ENCODE data around the gene PSMD14. TPM values are rescaled to one million over a fixed set of nuclear protein-coding genes. Genes with fewer than 3 reads are reported as not detected.
"Not testable (repeated sequence)": the region's sequence is repeated elsewhere in the genome, so short reads cannot be mapped to it uniquely, and the experiment has no call there.

Gene PSMD14
- total RNA-seq: 10 to 100 TPM; 25.3 to 33.3 TPM

- H3K27ac ChIP-seq: peak within 1 kb of the TSS; percentile 78 to 85
- peaks cover 0 to 22% of the 10 kb centered on the region in 2 donors for H3K4me1 ChIP-seq
- H3K36me3 ChIP-seq: no peaks in the 10 kb centered on the region
- peak; percentile 97 for DNase-seq (ENCODE audit: low spot score)
- H3K4me3 ChIP-seq: peak within 1 kb of the TSS; percentile 69 to 80
- H3K27me3 ChIP-seq: no peaks in the 10 kb centered on the region
- TF ChIP-seq, protein P1, sequence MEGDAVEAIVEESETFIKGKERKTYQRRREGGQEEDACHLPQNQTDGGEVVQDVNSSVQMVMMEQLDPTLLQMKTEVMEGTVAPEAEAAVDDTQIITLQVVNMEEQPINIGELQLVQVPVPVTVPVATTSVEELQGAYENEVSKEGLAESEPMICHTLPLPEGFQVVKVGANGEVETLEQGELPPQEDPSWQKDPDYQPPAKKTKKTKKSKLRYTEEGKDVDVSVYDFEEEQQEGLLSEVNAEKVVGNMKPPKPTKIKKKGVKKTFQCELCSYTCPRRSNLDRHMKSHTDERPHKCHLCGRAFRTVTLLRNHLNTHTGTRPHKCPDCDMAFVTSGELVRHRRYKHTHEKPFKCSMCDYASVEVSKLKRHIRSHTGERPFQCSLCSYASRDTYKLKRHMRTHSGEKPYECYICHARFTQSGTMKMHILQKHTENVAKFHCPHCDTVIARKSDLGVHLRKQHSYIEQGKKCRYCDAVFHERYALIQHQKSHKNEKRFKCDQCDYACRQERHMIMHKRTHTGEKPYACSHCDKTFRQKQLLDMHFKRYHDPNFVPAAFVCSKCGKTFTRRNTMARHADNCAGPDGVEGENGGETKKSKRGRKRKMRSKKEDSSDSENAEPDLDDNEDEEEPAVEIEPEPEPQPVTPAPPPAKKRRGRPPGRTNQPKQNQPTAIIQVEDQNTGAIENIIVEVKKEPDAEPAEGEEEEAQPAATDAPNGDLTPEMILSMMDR (IDR thresholded peaks at IDR 0.05): no peak
- peaks cover 0 to 6% of the 10 kb centered on the region in 2 donors for H3K9me3 ChIP-seq
These were observed at the start of gene PSMD14 for GRCh38 chr2:161308178-161308955. Gene PSMD14 (plus strand): TSS chr2:161308425. CDS start chr2:161318826, 10,401 bp downstream.

DNA sequence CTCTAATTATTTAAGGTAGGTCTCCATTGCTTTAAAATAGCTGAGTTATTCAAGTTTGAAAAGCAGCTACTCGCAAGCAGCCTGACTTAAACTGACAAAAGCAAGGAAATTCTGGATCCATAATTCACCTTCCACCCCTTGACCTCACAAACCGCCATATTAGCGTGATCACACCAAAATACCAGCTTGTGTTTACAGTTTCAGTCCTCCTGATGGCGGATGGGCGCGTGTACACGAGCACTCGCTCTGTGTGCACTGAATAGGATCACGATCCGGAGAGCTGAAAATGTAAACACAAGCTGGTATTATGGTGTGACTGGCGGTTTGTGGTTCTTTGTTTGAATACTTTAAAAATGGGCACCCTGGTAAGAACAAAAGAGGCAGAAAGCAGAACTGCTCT is 42.4 kb upstream of the PSMD14 start:
- Histone ChIP-seq H3K27ac (no peak overlapping the region), H3K36me3 (no peaks in the 10 kb centered on the region), H3K4me1 (no peaks in the 10 kb centered on the region), H3K27me3 (no peaks in the 10 kb centered on the region), H3K4me3 (no peak overlapping the region), H3K9me3 (no peaks in the 10 kb centered on the region)
- no peak for DNase-seq (ENCODE audit: low spot score)
- TF ChIP-seq, protein P1 (IDR thresholded peaks at IDR 0.05): no peak

GRCh38 chr2:161269111-161269510 is 39.1 kb upstream of the PSMD14 start:
- Histone ChIP-seq H3K4me3 (no peak overlapping the region), H3K36me3 (no peaks in the 10 kb centered on the region), H3K9me3 (no peaks in the 10 kb centered on the region), H3K27me3 (no peaks in the 10 kb centered on the region), H3K4me1 (no peaks in the 10 kb centered on the region), H3K27ac (no peak overlapping the region)
- no peak for DNase-seq (ENCODE audit: low spot score)
- TF ChIP-seq, protein P1 (IDR thresholded peaks at IDR 0.05): no peak

GRCh38 chr2:161273038-161273760 is 35.0 kb upstream of the PSMD14 start:
- Histone ChIP-seq H3K4me1 (no peaks in the 10 kb centered on the region), H3K4me3 (no peak overlapping the region), H3K27ac (no peak overlapping the region), H3K36me3 (no peaks in the 10 kb centered on the region), H3K9me3 (no peaks in the 10 kb centered on the region), H3K27me3 (no peaks in the 10 kb centered on the region)
- DNase-seq (ENCODE audit: low spot score): no peak
- TF ChIP-seq, protein P1 (IDR thresholded peaks at IDR 0.05): peak; percentile 61 to 76

GRCh38 chr2:161278564-161279229 is 29.5 kb upstream of the PSMD14 start:
- H3K4me3 ChIP-seq; DNase-seq (ENCODE audit: low spot score): not testable (repeated sequence)

DNA sequence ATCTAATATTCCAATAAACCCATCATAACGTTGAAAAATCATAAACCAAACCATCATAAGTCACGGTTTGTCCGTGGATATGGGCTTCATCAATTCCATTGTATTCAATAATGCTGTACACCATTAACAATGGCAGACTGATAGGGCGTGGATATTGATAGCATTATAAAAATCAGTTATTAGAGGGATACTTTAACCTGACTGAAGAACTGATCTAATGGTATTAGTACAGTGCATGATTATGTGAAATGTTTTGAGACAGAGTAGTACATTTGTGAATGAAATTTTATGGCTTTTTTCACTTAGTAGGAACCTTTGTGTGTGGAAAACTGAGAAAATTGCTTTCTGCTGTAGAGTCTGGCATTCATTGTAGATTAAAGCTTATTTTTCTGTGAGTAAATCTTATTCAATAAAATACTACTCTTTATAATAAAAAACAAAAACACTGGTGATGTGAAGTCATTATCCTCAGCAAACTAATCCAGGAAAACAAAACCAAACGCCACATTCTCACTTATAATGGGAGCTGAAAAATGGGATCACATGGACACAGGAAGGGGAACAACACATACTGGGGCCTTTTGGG is 28.9 kb upstream of the PSMD14 start:
- H3K27me3 ChIP-seq; DNase-seq (ENCODE audit: low spot score); H3K4me1 ChIP-seq; H3K27ac ChIP-seq; H3K9me3 ChIP-seq; H3K4me3 ChIP-seq; H3K36me3 ChIP-seq: not testable (repeated sequence)

More at GRCh38 chr2:161278564-161279229, 29.5 kb upstream of the PSMD14 start:
- not testable (repeated sequence) for H3K27ac ChIP-seq, H3K36me3 ChIP-seq, H3K27me3 ChIP-seq, H3K9me3 ChIP-seq, H3K4me1 ChIP-seq

- DNase-seq (ENCODE audit: low spot score): peak; percentile 91
- not testable (repeated sequence) for H3K4me3 ChIP-seq, H3K27ac ChIP-seq
These were observed 27.3 kb upstream of the PSMD14 start for GRCh38 chr2:161280906-161281323.

DNA sequence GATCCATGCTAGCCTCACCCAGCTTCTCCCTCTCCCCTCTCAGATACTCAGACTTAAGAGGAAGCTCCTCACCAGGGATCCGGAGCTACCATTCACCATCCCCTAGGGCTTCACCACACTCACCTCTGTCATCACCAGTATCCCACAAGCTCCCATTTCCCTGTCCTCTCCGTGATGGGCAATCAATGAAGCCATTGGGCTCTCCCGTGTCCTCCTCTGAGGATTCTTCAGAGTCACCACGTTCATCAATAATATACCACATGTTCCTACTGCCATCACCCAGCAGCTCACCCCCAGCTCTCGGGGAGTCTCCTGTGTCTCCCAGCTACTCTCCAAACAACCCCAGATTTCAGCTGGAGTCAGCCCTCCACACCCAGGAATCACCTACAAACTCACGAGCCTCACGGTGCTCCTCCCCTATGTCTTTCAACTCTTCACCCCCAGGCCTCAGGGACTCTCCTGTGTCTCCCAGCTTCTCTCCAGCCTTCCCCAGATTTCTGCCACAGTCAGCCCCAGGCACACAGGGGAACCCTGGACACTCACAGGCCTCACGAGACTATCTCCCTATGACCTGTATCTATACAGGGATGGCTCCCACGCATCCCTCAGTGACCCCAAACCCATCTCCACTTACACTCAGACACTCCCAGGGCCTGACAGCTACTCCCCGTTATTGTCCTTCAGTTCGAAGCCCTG is 26.5 kb upstream of the PSMD14 start:
- H3K4me3 ChIP-seq; H3K4me1 ChIP-seq; H3K27me3 ChIP-seq; H3K36me3 ChIP-seq; H3K27ac ChIP-seq; DNase-seq (ENCODE audit: low spot score); H3K9me3 ChIP-seq: not testable (repeated sequence)

More at GRCh38 chr2:161280906-161281323, 27.3 kb upstream of the PSMD14 start:
- not testable (repeated sequence) for H3K36me3 ChIP-seq, H3K9me3 ChIP-seq, H3K4me1 ChIP-seq, H3K27me3 ChIP-seq

GRCh38 chr2:161282311-161282644 is 25.9 kb upstream of the PSMD14 start:
- not testable (repeated sequence) for DNase-seq (ENCODE audit: low spot score); H3K9me3 ChIP-seq; H3K36me3 ChIP-seq; H3K4me3 ChIP-seq; H3K4me1 ChIP-seq; H3K27me3 ChIP-seq; H3K27ac ChIP-seq

Measured in right atrium auricular region (tissue), 2 donors.